HG03469 (cell line): ENCODE measurements around the gene GALNT1.

Experiments
- ATAC-seq: cut with Tn5 transposase; IDR thresholded peaks from one replicate; pipeline ENCODE4 v1.9.1; 2021; ENCODE audit warnings: mild to moderate bottlenecking, moderate library complexity, moderate number of reproducible peaks; ENCODE audit not compliant: unreplicated experiment

Gene GALNT1

DNA sequence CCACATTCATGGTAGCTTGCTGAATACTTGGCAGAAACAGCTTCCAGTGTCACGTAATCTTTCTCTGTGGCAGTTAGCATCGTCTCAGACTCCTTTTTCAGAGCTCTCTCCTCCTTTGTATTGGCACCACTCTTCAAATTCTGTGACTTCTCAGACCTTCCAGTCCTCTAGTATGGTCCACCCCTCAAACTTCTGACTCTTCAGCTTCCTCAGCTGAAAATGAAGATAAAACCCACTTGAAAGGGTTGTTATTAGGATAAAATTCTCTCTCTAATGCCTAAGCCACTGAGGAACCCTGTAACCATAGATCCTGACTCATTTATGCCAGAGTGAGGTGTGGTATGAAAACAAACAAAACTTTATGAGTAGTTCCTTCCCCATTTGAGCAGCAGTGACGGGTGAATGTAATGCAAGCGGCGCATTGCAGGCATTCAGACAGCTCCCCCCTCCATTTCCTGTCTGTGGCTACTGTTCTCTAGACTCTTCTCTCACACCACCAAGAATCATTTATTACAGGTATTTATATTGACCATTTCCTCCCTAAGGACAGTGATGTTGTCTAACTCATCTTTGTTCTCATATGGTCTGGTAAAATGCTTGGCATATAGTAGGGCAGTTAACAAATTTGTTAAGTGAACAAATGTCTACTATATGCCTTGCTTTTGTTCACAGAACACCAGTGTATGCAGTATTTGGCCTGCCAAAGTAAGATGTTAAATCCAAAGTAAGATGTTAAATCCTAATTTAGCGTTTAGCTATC is 35.3 kb downstream of the GALNT1 start:
- ATAC-seq = peak; percentile 96

DNA sequence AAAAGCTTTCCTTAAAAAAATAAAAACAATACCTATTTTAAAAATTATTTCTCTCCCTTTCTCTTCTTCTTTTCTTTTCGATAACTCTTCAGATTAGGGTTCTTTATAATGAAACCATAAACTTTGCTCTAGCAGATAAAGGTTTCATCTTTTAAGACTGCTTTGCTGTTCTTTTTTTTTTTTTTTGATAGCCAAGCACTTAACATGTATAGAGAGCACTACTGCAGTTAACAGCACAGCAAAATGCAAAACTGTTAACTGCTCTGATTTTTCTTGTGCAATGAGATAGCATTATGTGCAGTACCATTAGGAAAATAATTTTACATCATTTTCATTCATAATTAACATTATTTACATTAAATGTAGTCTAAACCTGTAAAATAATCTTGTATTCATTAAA is 36.3 kb downstream of the GALNT1 start:
- no peak for ATAC-seq

DNA sequence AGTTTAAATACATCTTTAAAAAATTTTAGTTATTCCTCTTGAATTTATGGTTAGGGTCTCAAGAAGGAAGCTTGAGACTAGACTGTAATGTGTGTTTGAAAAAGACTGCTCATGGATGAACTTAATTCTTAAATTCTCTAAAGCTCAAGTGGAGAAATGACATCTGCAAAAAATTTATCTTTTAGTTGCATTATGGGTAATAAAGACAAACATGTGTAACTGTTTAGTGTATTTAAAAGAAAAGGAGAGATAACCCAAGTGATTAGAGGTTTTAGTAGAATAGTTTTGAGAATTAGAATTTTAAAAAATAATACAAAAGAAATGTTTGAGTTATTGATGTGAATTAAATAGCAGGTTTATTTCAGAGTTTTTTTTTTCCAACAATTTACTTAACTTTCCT is 36.7 kb downstream of the GALNT1 start:
- no peak for ATAC-seq

DNA sequence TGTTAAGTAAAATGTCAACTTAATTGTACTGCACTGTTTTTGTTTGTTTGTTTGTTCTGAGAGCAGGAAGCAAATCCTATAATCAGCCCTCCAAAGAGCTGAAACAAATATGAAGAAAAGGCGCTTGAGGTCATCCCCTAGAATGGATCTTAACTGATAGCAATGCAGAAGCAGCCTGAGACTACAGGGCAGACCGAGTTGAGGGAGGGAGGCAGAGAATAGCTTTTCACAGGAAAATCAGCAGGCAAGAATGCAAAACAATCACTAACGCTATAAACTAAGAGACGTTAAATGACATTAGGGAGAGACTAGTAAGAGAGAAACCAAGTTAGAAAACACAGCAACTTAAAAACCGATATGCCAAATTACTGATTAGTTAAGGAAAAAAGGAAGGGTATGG is 37.2 kb downstream of the GALNT1 start:
- ATAC-seq = no peak

DNA sequence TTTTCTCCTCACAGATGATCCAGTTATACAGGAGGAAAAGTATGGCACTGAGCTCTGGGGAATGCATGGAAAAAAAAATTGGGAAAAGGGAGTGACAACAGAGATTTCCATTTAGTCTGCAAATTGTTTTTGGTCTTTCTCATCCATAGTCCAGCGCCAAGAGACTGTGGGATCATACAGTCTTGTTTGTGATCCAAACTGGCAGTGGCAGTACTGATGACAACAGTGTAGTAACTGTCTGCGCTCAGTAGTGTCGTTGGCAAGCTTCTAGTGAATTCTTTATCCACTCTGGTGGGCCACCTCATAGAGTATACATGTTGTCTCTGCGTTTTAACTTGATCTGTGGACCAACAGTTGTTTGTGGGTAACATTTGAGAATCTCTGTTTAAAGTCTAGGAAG is 37.9 kb downstream of the GALNT1 start:
- no peak for ATAC-seq

DNA sequence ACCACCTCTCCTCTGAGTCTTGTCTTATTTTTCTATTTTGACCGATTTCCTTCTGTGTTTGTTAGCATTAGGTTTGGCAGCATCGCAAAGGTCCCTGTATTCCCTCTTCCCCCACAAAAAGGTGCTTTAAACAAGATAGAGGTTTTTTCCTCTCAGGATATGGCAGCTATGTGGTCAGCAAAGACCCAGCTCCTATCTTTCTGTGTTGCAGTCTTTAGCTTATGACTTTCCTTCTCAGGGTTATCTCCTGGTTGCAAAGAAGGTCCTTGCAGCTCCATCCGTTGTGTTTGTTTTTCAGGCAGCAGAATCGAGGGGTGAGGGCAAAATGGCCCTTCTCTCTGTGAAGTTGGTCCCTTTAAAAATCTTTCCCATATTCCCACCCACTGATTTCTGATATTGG is 38.4 kb downstream of the GALNT1 start:
- no peak for ATAC-seq

DNA sequence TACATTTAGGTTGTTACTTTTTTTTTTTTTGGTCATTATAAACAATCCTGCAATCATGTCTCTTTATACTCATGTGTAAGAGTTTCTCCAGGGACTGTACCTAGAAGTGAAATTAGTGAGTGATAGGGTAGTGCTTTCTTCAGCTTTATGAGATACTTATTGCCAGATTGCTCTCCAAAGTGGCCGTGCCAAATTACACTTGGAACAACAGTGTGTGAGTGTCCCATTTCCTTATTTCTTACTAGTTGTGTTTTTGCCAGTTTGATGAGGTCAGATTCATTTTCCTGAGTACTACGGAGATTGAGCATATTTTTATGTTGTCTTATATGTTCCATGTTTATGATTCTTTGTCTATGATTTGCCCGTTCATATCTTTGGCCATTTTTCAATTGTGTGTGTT is 39.2 kb downstream of the GALNT1 start:
- ATAC-seq = no peak

DNA sequence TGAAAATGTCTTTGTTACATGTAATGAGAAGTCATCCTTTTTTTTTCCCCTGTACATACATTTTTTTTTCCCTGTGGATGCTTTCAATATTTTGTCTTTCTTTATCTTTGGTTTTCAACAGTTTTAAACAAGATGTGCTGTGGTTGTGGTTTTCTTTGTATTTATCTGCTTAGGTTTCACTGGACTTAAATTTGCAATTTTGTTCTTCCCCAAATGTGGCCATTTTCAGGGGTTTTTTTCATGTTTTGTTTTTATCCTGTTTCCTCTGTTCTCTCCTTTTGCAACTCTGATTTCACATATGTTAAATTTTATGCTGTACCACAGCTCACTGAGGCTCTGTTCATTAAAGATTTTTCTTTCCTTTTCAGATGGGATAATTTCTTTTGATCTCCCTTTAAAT is 41.7 kb downstream of the GALNT1 start:
- no peak for ATAC-seq

DNA sequence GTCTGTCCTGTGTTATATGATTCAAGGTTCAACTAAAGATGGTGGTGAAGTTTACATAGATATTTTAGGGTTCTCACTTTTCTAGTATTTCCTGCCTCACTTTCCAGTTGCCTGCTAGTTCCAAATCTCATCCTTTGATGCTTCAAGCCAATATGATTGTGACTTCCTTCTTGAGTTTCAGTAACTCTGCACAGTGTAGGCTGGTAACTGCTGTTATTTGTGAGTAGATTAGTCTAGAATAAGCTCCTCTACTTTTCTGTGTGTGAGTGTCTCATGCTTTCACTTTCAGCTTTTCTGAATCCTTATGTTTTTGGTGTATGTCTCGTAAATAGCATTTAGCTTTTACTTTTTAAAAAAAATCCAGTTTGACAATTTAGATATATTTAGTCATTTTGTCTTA is 42.6 kb downstream of the GALNT1 start:
- ATAC-seq = peak; percentile 85

DNA sequence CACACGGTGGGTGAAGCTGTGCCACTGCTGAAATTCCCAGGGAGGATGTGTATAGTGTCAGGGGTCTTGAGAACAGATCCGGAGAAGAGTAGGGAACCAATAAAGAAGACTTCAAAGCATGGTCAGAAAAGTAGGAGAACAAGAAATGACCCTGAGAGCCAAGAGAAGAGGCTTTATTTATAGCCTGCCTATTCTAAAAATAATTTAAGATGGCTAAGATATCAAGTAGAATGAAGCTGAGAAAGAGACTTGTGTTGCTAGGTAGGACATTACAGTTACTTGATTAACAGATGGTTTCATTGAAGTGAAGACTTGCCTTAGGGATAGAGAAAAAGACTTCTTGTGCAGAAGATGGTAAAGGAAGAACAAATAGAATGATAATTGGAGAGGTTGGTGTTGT is 43.7 kb downstream of the GALNT1 start:
- ATAC-seq = no peak

DNA sequence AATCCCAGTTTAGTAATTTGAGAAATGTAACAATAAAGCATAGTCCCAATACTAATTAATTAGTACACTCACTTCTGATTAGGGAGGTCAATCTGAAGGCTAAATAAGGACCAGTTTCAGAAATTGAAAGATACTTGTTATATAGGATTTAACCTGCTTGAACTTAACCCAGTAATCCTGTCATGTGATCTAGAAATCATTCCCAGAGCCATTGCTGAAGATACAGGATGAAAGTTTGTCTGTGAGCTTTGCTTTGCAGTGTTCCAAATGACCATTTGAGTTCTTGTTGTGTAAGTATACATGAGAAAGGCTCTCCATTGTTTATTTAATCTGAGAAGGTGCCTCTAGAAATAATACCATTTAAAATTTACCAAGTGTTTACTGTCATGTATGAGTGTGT is 52.2 kb downstream of the GALNT1 start:
- ATAC-seq = no peak

DNA sequence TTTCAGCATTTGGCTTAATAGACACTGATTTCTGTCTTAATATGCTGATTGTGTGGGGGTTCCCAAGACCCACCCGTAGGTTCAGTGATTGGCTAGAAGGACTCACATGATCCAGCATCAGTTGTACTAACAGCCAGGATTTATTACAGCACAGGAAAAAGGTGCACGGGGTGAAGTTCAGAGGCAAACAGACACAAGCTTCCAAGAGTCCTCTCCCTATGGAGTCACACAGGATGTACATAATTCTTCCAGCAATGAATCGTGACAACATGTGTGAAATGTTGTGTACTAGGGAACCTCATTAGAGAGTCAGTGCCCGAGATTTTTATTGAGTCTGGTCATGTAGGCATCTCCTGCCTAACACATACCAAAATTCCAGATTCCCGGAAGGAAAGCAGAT is 52.8 kb downstream of the GALNT1 start:
- ATAC-seq = no peak

DNA sequence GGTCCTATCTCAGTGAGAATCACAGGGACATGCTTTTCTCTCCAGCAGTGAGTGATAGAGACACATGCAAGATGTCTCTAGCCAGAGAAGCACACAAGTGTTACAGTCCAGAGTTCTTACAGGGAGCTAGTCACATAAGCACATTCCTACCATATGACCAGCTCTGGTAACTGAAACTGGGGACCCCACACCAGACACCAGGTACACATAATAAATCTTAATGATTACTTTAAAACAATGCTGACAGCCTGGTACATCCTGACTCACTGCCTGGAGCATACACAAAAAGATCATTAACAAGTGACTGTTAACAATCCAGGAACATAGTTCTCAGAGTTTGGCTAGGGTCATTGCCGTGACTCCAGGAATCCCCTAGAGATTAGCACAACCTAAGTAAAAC is 53.6 kb downstream of the GALNT1 start:
- no peak for ATAC-seq

DNA sequence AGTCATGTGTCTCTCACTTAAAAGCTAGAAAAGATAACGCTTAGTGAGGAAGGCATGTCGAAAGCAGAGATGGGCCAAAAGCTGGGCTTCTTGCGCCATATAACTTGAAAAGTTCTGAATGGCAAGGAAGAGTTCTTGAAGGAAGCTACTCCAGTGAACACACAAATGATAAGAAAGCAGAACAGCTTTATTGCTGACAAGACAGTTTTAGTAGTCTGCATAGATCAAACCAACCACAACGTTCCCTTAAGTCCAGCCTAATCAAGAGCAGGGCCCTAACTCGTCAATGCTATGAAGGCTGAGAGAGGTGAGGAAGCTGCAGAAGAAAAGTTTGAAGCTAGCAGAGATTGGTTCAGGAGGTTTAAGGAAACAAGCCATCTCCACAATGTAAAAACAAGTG is 55.7 kb downstream of the GALNT1 start:
- no peak for ATAC-seq

DNA sequence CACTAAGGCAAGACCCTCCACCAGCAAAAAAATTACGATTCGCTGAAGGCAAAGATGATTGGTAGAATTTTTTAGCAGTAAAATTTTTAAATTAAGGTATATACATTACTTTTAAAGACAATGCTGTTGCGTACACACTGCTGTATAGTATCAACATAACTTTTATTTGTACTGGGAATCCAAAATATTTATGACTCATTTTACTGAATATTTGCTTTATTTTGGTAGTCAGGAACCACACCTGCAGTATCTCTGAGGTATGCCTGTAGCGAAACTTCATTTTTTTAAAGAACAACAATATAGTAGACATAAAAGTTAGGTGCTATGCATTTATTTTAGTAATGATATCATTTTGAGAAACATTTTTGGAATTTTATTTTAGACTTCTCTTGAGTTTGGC is 57.8 kb downstream of the GALNT1 start:
- ATAC-seq = no peak

DNA sequence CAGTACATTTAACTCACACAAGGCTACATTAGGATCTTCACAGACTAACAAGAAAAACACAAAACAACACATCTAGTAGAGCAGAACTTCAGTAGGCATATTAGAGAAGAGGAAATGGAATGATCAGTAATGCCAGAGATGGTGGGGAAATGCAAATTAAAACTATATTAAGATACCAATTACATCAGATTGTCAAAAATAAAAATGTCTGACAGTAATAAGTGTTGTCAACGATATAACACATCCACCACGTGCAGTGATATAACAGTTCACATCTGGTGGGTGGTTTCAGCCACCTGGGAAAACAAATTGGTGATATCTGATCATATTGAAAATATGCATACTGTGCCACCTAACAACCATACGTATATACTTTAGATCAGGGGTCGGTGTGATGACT is 59.9 kb downstream of the GALNT1 start:
- ATAC-seq = no peak

DNA sequence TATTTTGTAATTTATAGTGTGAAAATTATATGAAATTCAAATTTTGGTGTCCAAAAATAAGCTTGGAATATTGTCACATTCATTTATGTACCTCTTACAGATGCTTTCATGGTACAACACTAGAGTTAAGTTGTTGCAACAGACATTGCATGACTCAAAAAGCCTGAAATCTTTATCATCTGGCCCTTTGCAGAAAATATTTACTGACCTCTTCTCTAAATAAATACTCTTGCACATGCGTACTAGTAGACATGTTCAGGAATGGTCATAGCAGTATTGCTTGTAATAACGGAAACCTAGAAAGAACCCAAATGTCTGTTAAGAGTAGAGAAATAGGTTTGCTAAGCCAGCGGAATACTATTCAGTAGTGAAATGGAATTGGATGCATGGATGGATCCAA is 60.4 kb downstream of the GALNT1 start:
- ATAC-seq = no peak

DNA sequence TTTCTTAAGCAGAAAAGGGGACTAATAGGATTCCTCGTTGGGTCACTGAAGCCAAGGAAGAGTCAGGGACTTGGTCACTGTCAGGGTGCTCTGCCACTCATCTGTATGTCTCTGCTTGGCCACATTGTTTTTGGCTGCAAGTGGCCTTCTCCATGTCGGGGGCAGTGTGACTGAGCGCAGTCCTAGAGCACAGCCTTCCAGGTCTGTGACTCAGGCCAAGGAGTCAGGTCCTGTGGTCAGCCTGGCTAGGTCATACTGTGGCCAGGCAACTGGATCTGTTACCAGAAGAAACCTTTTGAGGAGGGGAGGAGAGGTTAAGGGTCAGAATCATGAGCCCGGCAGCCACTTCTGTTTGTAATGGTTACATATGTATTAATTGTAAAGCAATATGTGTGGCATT is 61.3 kb downstream of the GALNT1 start:
- ATAC-seq = no peak

DNA sequence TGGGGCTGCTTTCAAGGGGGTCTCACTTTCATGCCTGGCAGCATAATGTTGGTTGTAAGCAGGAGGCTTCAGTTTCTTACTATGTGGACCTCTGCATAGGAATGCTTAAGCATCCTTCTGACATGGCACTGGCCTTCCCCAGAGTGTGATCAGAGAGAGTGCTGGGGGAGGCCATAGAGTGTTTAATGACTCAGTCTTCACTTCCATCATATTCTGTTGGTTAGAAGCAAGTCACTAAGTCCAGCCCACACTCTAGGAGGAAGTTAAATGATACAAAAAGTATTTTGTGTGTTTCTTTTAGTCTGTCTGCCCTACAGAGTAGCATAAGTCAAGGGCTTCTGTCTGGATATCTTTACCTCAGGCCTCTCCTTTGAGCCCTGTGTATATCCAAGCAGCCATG is 64.9 kb downstream of the GALNT1 start:
- no peak for ATAC-seq

DNA sequence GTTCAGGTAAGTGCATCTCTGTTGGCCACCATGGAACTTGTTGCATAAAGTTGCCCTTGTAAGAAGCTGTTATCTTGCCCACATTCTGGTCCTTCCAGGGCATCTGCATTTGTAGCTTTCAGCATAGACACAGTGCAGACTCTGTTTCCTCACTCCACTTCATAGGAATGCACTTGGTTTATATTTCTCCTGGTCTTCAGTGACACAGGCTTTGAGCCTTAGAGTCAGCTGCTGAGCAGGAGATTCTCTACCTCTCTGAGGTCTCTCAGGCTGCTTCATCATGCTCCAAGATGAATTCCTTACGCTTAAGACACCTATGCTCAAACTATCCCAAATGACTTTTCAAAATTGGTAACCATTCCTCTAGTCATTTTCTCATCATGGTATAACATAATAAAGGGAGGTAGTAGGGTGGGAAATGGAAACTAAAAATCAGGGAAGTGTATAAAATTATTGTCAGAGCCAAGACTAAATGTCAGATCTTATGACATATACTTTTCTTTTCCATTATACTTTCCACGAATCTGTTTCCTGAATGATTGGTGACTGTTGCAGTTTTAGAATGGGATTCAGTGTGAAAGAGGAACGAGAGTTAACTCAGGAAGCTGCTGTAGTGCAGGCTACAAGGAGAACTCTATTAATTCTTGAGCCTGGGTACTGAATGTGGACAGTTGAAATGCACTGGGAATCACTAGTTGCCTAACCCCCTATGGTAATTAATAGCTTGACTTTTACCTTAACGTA is 72.0 kb downstream of the GALNT1 start:
- no peak for ATAC-seq

DNA sequence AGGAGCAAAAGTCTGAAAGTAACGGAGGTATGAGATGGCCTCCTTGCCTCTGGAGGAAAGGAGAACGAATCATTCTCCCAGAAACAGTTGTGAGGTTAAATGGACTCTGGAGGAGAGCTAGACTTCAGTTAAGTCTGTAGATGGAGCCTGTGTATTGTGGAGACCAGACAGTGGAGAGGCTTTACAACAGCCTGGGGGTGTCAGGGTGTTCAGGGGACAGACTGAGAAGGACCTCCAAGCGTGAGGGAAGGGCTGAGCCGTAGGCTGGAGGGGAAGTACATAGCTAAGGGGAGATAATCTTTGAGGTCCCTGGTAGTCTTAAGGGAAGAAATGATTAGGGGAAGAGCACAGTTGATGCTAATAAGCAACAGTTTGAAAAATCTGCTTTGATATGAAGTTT is 76.6 kb downstream of the GALNT1 start:
- no peak for ATAC-seq

DNA sequence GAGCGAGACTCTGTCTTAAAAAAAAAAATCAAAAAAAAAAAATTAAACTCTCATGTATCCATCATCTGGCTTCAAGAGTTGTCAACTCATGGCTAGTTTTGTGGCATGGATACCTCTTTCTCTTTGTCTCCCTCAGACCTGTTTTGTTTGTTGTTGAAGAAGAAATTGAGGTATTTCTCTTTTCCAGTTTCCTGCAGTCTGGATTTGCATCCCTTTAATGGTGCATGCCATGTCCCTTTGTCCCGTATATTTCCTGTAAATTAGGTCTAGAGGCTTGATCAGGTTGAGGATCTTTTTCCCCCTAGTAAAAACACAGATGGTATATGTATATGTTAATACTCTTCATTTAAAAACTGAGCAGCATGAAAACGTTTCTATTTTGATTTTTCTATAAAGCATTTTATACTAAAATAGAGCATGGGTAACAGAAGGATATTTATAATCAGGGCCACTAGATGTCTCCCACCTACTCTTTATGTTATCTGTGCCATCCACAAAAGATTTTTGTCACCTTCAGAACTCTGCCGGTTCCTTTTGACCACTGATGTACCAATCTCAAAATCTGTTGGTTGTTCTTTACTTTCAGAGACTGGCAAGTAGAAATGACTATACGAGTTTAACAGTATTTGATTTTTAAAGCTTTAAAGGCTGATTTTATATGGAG is 80.1 kb downstream of the GALNT1 start:
- no peak for ATAC-seq
